H1 (cell line): ENCODE data around the gene PLEKHG3. TPM values are rescaled to one million over a fixed set of nuclear protein-coding genes. Genes with fewer than 3 reads are reported as not detected.

Experiments
- CTCF ChIA-PET: fragments of 300-600 bp; sonication (Branson Sonifier 250); formaldehyde crosslinking; loops from one replicate; lab custom pipeline; 2021; ENCODE audit not compliant: partially characterized antibody; lab: Charles Lee
- POLR2A ChIA-PET: fragments of 300-600 bp; sonication (Branson Sonifier 250); formaldehyde crosslinking; loops from one replicate; lab custom pipeline; 2021; ENCODE audit warnings: inconsistent platforms; ENCODE audit not compliant: partially characterized antibody; lab: Charles Lee
- DNase-seq, 2 experiments: peaks; one replicate each; pipeline versions ENCODE4 v3.0.0 to v3.0.0-alpha.2; 2010 to 2022; ENCODE audit warnings: low spot score in 2 of 2, low read depth in 1 of 2, mixed read lengths in 1 of 2
- FAIRE-seq: peaks from 2 replicates; lab custom pipeline; 2011; peaks lifted over from hg19 to GRCh38; lab: Jason Lieb, UNC
- H2AFZ ChIP-seq: 2 replicates; pipeline ENCODE4 v1.8.1; 2012; ENCODE audit warnings: low read length, inconsistent platforms
- H2AK5ac ChIP-seq: 2 replicates; pipeline ENCODE4 v1.6.1; 2013; ENCODE audit warnings: low read depth, low read length
- H2BK120ac ChIP-seq: replicated peaks from 2 replicates; pipeline ENCODE3; 2013; ENCODE audit warnings: low read depth, low read length, inconsistent platforms
- H2BK12ac ChIP-seq: 2 replicates; pipeline ENCODE4 v1.6.1; 2013; ENCODE audit warnings: low read depth, low read length
- H2BK15ac ChIP-seq: 2 replicates; pipeline ENCODE4 v1.6.1; 2013; ENCODE audit warnings: low read length
- H2BK20ac ChIP-seq: 2 replicates; pipeline ENCODE4 v1.6.1; 2013; ENCODE audit warnings: low read length
- H2BK5ac ChIP-seq: 2 replicates; pipeline ENCODE4 v1.6.1; 2013; ENCODE audit warnings: low read depth, low read length
- H3K14ac ChIP-seq: 2 replicates; pipeline ENCODE4 v1.6.1; 2013; ENCODE audit warnings: inconsistent platforms; ENCODE audit not compliant: insufficient read length
- H3K18ac ChIP-seq: 2 replicates; pipeline ENCODE4 v1.6.1; 2013; ENCODE audit warnings: low read length; ENCODE audit errors: extremely low read depth
- H3K23ac ChIP-seq: 2 replicates; pipeline ENCODE4 v1.6.1; 2013; ENCODE audit warnings: inconsistent platforms; ENCODE audit not compliant: insufficient read length
- H3K23me2 ChIP-seq: 2 replicates; pipeline ENCODE4 v1.6.1; 2013; ENCODE audit warnings: low read depth, low read length
- H3K27ac ChIP-seq: 2 replicates; pipeline ENCODE4 v1.6.1; 2011; ENCODE audit warnings: low read depth, low read length, inconsistent platforms
- H3K27me3 ChIP-seq, 4 experiments: replicated peaks in 1 of 4; 1 replicate in 1 of 4; 2 replicates in 3 of 4; pipeline versions ENCODE4 v1.6.1 to v1.8.1; 2011 to 2013; ENCODE audit warnings: low read length in 3 of 4, mild to moderate bottlenecking in 3 of 4, inconsistent platforms in 2 of 4, mixed read lengths in 2 of 4, moderate library complexity in 1 of 4; ENCODE audit not compliant: control insufficient read depth in 3 of 4, insufficient read depth in 3 of 4; ENCODE audit errors: extremely low read depth in 1 of 4
- H3K36me3 ChIP-seq, 4 experiments: 2 replicates each; pipeline versions ENCODE4 v1.6.1 to v1.8.1; 2011 to 2013; ENCODE audit warnings: mild to moderate bottlenecking in 4 of 4, low read length in 3 of 4, moderate library complexity in 2 of 4, control low read depth in 1 of 4, inconsistent platforms in 1 of 4; ENCODE audit not compliant: insufficient read depth in 4 of 4, control insufficient read depth in 2 of 4
- H3K4ac ChIP-seq: replicated peaks from 2 replicates; pipeline ENCODE3; 2013; ENCODE audit warnings: low read length, low read depth, mixed read lengths, inconsistent platforms; ENCODE audit not compliant: insufficient read length
- H3K4me1 ChIP-seq, 4 experiments: replicated peaks in 1 of 4; 1 replicate in 1 of 4; 2 replicates in 3 of 4; pipeline versions ENCODE4 v1.6.1 to v1.8.1; 2011 to 2013; ENCODE audit warnings: low read length in 3 of 4, inconsistent platforms in 2 of 4, mixed read lengths in 1 of 4; ENCODE audit not compliant: insufficient read depth in 4 of 4, control insufficient read depth in 3 of 4
- H3K4me2 ChIP-seq, 2 experiments: 2 replicates each; pipeline versions ENCODE4 v1.6.1 to v1.8.1; 2011 to 2013; ENCODE audit warnings: low read depth in 2 of 2, low read length in 2 of 2, control low read depth in 1 of 2, inconsistent platforms in 1 of 2, mild to moderate bottlenecking in 1 of 2; ENCODE audit not compliant: insufficient read depth in 1 of 2
- H3K4me3 ChIP-seq, 4 experiments: fragments of 200-600, 300-600 bp in 1 of 4; sonication (generic), shearing (Covaris generic), sonication (Bioruptor Twin) in 1 of 4; 2 replicates each; pipeline versions ENCODE4 v1.5.1 to v1.8.1; 2011 to 2016; ENCODE audit warnings: low read length in 4 of 4, low read depth in 3 of 4, control low read depth in 2 of 4, inconsistent platforms in 2 of 4, mild to moderate bottlenecking in 2 of 4, mixed read lengths in 1 of 4, moderate library complexity in 1 of 4; ENCODE audit not compliant: insufficient read depth in 2 of 4; ENCODE audit errors: extremely low read depth in 1 of 4
- H3K56ac ChIP-seq: replicated peaks from 2 replicates; pipeline ENCODE3; 2013; ENCODE audit warnings: low read depth, mild to moderate bottlenecking, mixed read lengths, low read length, inconsistent platforms; ENCODE audit not compliant: insufficient read length
- H3K79me1 ChIP-seq: 2 replicates; pipeline ENCODE4 v1.6.1; 2013; ENCODE audit warnings: low read depth, low read length, control low read depth
- H3K79me2 ChIP-seq, 2 experiments: 2 replicates each; pipeline versions ENCODE4 v1.6.1 to v1.8.1; 2012 to 2013; ENCODE audit warnings: low read length in 2 of 2, mild to moderate bottlenecking in 2 of 2, inconsistent platforms in 1 of 2; ENCODE audit not compliant: insufficient read depth in 2 of 2, control insufficient read depth in 1 of 2
- H3K9ac ChIP-seq, 4 experiments: replicated peaks in 1 of 4; 1 replicate in 1 of 4; 2 replicates in 3 of 4; pipeline versions ENCODE4 v1.6.1 to v1.8.1; 2011 to 2013; ENCODE audit warnings: low read depth in 3 of 4, low read length in 3 of 4, control low read depth in 2 of 4, mild to moderate bottlenecking in 2 of 4, moderate library complexity in 2 of 4, inconsistent platforms in 1 of 4; ENCODE audit errors: extremely low read depth in 1 of 4
- H3K9me3 ChIP-seq, 2 experiments: 2 replicates each; pipeline versions ENCODE4 v1.6.1 to v1.8.1; 2012 to 2013; ENCODE audit warnings: mild to moderate bottlenecking in 2 of 2, moderate library complexity in 2 of 2, control low read depth in 1 of 2, inconsistent platforms in 1 of 2, low read depth in 1 of 2, low read length in 1 of 2, mixed read lengths in 1 of 2; ENCODE audit not compliant: insufficient read depth in 2 of 2
- H4K20me1 ChIP-seq, 2 experiments: replicated peaks in 1 of 2; 2 replicates each; pipeline versions ENCODE3 to v1.8.1; 2011 to 2013; ENCODE audit warnings: inconsistent platforms in 2 of 2, low read length in 2 of 2, mild to moderate bottlenecking in 1 of 2; ENCODE audit not compliant: insufficient read depth in 2 of 2, control insufficient read depth in 1 of 2
- H4K5ac ChIP-seq: 2 replicates; pipeline ENCODE4 v1.6.1; 2013; ENCODE audit warnings: low read length, low read depth, mixed read lengths, inconsistent platforms; ENCODE audit not compliant: insufficient read length
- H4K8ac ChIP-seq: 2 replicates; pipeline ENCODE4 v1.8.0; 2013; ENCODE audit warnings: mild to moderate bottlenecking, moderate library complexity, low read length, inconsistent platforms; ENCODE audit not compliant: insufficient read depth; ENCODE audit errors: extremely low read depth
- H4K91ac ChIP-seq: replicated peaks from 2 replicates; pipeline ENCODE3; 2013; ENCODE audit warnings: low read length, mixed read lengths, inconsistent platforms; ENCODE audit not compliant: insufficient read length
- GABPA ChIP-seq: IDR thresholded peaks from 2 replicates; pipeline ENCODE4 v1.6.1; 2011; ENCODE audit warnings: mild to moderate bottlenecking, low read length, moderate library complexity, borderline replicate concordance; ENCODE audit not compliant: insufficient read depth
- HDAC2 ChIP-seq, 2 experiments: fragments of 300-600 bp in 1 of 2; sonication (generic) in 1 of 2; IDR thresholded peaks; 2 replicates each; pipeline ENCODE4 v1.6.1; 2011 to 2012; ENCODE audit warnings: low read depth in 2 of 2, low read length in 2 of 2, mild to moderate bottlenecking in 2 of 2, moderate library complexity in 2 of 2, borderline replicate concordance in 1 of 2, inconsistent platforms in 1 of 2
- JUND ChIP-seq: IDR thresholded peaks from 2 replicates; pipeline ENCODE4 v1.6.1; 2011; ENCODE audit warnings: mild to moderate bottlenecking, improper control_type of control experiment, low read length
- POLR2A ChIP-seq, 2 experiments: IDR thresholded peaks; 1 replicate in 1 of 2; 2 replicates in 1 of 2; pipeline ENCODE4 v1.6.1; 2011; ENCODE audit warnings: low read depth in 2 of 2, low read length in 2 of 2, mild to moderate bottlenecking in 2 of 2; ENCODE audit errors: control extremely low read depth in 1 of 2
- WGBS, 2 experiments: shearing (Covaris generic) in 1 of 2; methylation state at CpG; one replicate each; pipeline versions ENCODE4 v1.1.6 to v1.1.7; 2013 to 2015; ENCODE audit warnings: low lambda C conversion rate in 2 of 2, mixed read lengths in 2 of 2, inconsistent platforms in 1 of 2, low coverage in 1 of 2, missing lambda C conversion rate in 1 of 2; ENCODE audit not compliant: insufficient replicate concordance in 2 of 2, insufficient coverage in 1 of 2, insufficient read length in 1 of 2; ENCODE audit errors: extremely low coverage in 1 of 2, missing lambda C conversion rate in 1 of 2; 5-methylcytosine and 5-hydroxymethylcytosine counted together
- polyA plus RNA-seq, 7 experiments: library from polyadenylated mRNA; depleted of rRNA in 3 of 7; stranded (reverse) in 5 of 7; unstranded in 2 of 7; fragments of >200 nt in 5 of 7; fragments of 200-250 nt in 2 of 7; gene quantifications; 1 replicate in 5 of 7; 2 replicates in 1 of 7; 4 replicates in 1 of 7; pipeline versions ENCODE4 v1.2.1 to v1.2.3, GENCODE V29; 2011 to 2013; ENCODE audit warnings: missing spikeins in 2 of 7, mixed read lengths in 2 of 7
- total RNA-seq: library from RNA; stranded (reverse); fragmentation: NEBNext Ultra II Directional; extraction: Animal tissue kit (Norgen Biotek cat#: 25700); gene quantifications from 2 replicates; pipeline ENCODE4 v1.2.1, GENCODE V29; 2021
- TF ChIP-seq, protein P1 (sequence below), 3 experiments: IDR thresholded peaks; 1 replicate in 2 of 3; 2 replicates in 1 of 3; pipeline versions ENCODE4 v1.5.1 to v1.6.1; 2011; ENCODE audit warnings: low read length in 3 of 3, mild to moderate bottlenecking in 3 of 3, inconsistent platforms in 2 of 3, low read depth in 1 of 3, moderate library complexity in 1 of 3; ENCODE audit not compliant: insufficient read depth in 1 of 3; ENCODE audit errors: control extremely low read depth in 1 of 3

The PLEKHG3 gene
- total and polyA plus RNA-seq, 2 of the 8 experiments (the other 6 are each of a cell fraction or from before 2014, with no cell fraction given) = 43.4 to 90.6 TPM

DNA sequence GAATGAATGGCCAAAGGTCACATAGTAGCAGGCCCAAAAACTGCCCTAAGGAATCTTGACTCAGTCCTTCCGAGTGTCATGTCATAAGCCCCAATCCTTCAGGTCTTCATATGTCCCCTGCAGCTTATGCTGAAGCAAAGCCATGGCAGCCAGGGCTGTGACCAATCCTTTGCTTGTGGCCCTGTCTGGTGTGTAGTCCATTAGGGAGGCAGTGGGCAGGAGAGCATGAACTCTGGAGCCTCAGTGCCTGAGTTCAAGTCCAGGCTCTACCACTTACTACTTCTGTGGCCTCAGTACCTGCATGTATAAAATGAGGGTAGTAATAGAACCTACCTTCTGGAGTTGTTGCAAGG, 20.3 kb downstream of the PLEKHG3 start:
- H3K4me3 ChIP-seq = no peak overlapping the region
- H3K56ac ChIP-seq = no peak overlapping the region
- no peak for FAIRE-seq
- peaks cover 39 to 62% (median 49%) of the 10 kb centered on the region in 4 experiments for H3K4me1 ChIP-seq
- H2BK15ac ChIP-seq = peak overlapping the region; percentile 76
- H2BK5ac ChIP-seq = no peak overlapping the region
- no peak overlapping the region; the same call in 1 of the 2 replicates for H2BK12ac ChIP-seq
- no peak overlapping the region for H2AFZ ChIP-seq
- no peaks in the 10 kb centered on the region for H3K9me3 ChIP-seq
- CTCF ChIA-PET = interaction anchor here (0.6 to 4.0 kb wide), 13 partner anchors 14 to 176 kb away, joined by 3 to 33 read pairs (median 8); partner anchors contain the start of gene PLEKHG3
- no peak overlapping the region for H2BK20ac ChIP-seq
- no peak overlapping the region for H3K14ac ChIP-seq
- peak overlapping the region in 1 of 2 experiments; percentile 47; a peak in 2 of 4 replicates for H3K4me2 ChIP-seq
- POLR2A ChIA-PET = interaction anchor here (0.9 to 2.5 kb wide), 2 partner anchors 9 to 10 kb away, joined by 5 to 10 read pairs; no protein-coding TSS in a partner anchor
- H3K79me2 ChIP-seq = peaks cover 4 to 93% of the 10 kb centered on the region in 2 experiments
- H3K4ac ChIP-seq = no peak overlapping the region
- peaks cover 4 to 22% (median 13%) of the 10 kb centered on the region in 4 experiments for H3K36me3 ChIP-seq
- no peak overlapping the region for H4K5ac ChIP-seq
- no peak overlapping the region for H4K8ac ChIP-seq
- no peak overlapping the region for H4K91ac ChIP-seq
- H3K18ac ChIP-seq = peak overlapping the region; percentile 68; the same call in 1 of the 2 replicates
- no peak overlapping the region for H3K9ac ChIP-seq
- no peak overlapping the region for H3K27ac ChIP-seq
- peaks cover 44 to 57% of the 10 kb centered on the region in 2 experiments for H4K20me1 ChIP-seq
- TF ChIP-seq HDAC2 (IDR thresholded peaks at IDR 0.05; ENCODE audit: borderline replicate concordance in 1 of 2, low read depth in 2 of 2, low read length in 2 of 2) (no peak), GABPA (no peak), POLR2A (IDR thresholded peaks at IDR 0.05; ENCODE audit: control extremely low read depth in 1 of 2, low read depth in 2 of 2, low read length in 2 of 2) (no peak), JUND (no peak)
- TF ChIP-seq, protein P1, sequence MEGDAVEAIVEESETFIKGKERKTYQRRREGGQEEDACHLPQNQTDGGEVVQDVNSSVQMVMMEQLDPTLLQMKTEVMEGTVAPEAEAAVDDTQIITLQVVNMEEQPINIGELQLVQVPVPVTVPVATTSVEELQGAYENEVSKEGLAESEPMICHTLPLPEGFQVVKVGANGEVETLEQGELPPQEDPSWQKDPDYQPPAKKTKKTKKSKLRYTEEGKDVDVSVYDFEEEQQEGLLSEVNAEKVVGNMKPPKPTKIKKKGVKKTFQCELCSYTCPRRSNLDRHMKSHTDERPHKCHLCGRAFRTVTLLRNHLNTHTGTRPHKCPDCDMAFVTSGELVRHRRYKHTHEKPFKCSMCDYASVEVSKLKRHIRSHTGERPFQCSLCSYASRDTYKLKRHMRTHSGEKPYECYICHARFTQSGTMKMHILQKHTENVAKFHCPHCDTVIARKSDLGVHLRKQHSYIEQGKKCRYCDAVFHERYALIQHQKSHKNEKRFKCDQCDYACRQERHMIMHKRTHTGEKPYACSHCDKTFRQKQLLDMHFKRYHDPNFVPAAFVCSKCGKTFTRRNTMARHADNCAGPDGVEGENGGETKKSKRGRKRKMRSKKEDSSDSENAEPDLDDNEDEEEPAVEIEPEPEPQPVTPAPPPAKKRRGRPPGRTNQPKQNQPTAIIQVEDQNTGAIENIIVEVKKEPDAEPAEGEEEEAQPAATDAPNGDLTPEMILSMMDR (IDR thresholded peaks at IDR 0.05; ENCODE audit: control extremely low read depth in 1 of 3, insufficient read depth in 1 of 3, low read depth in 1 of 3, low read length in 3 of 3) = no peak
- no peak overlapping the region for H2BK120ac ChIP-seq
- H3K23ac ChIP-seq = no peak overlapping the region
- 80% methylated on average over 1 of the region's 1 CpG; no CpG with 5 or more reads in 1 of the 2 experiments for WGBS, 2 experiments
- peaks cover 19% of the 10 kb centered on the region for H3K79me1 ChIP-seq
- no peak overlapping the region for H2AK5ac ChIP-seq
- H3K23me2 ChIP-seq = no peaks in the 10 kb centered on the region
- no peak for DNase-seq
- no peaks in the 10 kb centered on the region for H3K27me3 ChIP-seq
